ENCODE measurements around the gene RXRA.

The RXRA gene

DNA sequence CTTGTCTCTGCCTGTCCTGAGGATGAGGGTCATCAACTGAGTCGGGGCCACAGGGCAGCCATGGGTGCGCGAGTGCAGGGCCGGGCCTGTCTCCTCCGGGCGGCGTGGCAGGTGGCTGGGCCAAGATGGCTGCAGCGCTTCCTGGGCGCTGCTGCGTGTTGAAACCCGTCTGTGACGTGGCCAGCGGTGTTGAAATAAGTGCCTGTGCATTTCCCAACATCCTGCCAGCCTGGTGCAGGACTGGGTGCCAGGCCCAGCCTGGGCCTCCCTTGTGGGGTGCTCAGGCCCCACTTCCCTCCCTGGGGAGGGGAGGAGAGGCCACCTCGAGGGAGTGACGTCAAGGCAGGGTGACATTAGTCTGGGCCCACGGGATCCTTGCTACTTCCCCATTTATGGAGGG is 45.5 kb downstream of the RXRA start:
- DNase-seq, result peak; percentile 98

DNA sequence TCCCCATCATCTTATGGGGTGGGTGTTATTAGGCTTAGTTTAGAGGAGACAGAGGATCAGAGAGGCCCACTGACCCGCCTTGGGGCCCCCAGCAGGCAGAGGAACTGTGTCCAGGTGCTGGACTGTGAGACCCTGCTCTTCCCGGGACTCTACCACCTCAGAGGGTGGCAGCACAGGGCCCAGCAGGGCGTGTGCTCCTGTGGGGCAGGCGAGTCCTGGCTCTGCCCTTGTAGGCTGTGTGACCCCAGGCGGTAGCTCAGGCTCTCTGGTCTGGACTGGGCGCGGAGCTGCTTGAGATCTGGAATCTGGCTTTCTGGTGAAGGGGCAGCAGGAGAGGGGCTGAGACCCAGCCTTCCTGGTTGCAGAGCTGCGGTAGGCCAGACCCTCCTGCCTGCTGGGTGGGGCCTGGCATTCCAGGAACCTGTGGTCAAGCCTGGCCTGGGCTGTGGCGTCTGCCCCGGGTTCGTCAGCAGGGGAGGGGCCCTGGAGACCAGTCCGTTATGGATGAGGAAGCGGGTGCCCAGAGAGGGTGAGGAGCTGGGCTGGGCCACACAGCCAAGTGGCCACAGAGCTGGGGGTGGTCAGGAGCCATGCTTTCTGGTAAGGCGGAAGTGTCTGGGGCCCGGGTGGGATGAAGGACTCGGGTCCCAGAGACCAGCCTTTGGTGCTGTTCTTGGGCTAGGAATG is 46.5 kb downstream of the RXRA start:
- peak; percentile 92 for DNase-seq

DNA sequence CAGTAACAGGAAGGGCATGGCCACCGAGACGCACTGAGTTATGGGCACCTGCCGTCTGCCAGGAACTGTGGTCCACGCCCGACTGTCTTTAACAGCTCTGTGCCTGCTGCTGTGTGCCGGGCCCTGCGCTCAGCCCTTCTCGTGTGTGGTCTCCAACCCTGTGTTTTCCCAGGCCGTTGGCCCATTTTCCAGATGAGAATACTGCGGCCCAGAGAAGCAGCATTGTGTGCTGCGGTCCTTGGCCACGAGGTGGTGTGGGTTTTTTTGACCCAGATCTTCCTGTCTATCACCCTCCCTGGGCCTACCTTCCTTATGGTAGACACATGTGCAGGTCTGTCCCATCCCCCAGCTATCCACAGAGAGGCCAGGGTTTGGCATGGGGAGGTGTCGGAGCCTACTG is 47.0 kb downstream of the RXRA start:
- DNase-seq, result no peak

DNA sequence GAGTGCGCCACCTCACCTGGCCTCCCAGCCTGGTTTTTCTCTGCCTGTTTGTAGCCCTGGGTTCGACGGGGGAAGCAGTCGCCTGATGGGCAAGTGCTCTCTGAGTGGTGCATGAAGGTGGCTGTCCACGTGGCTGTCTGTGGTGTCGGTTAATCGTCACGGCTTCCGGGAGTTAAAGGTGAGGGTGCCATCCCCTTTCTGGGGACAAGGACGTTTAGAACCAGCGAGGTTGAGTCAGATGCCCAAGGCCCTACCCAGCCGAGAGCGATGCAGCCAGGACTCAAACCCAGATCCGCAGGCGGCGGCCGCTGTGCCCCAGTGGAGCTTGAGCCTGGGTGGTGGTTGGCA is 47.7 kb downstream of the RXRA start:
- no peak for DNase-seq

DNA sequence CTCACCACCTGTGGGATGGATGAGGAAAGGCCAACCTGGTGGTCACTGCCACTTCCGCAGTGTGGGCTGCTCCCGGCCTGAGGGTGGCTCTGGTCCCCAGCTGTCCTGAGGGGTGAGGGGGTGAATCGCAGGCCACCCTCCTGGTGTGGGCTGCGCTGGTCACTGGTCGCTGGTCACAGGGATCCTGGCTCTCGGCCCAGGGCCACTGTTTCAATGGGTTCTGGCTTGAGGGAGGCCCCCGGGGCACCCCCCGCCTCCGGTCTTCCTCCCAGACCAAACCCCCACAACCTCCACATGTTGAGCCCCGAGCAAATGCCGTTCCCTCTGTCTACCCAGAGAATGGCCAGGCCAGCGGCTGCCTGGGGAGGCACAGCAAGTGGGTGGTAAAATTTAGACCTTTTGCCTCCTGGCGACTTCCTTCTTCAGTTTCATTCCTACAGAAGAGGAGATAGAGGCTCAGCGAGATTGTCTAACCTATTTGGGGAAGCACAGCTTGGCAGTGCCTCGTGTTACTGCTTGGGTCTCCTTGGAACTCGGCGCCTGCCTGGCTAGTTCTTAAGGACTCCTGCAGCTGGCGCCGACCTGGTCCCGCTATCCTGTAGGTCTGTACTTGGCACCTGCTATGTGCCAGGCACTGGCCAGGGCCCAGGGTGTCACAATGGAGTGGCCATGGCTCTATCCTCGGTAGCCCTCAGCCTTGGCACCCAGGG is 48.2 kb downstream of the RXRA start:
- DNase-seq, result peak; percentile 91

DNA sequence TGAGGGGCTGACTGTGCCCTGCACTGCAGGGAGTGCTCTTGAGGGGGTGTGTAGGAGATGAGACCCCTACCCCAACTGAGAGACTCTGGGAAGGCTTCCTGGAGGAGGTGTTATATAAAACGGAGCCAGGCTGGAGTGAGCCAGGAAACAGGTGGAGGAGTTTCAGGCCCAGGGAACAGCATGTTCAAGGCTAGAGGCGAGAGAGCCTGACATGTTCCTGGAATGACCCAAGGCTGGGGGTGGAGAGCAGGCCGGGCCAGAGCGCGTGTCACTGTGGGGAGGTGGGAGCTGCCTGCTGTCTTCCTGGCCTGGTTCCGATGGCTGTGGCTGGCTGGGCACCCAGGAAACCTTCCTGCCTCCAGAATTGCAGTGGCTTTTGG is 48.7 kb downstream of the RXRA start:
- no peak for DNase-seq

DNA sequence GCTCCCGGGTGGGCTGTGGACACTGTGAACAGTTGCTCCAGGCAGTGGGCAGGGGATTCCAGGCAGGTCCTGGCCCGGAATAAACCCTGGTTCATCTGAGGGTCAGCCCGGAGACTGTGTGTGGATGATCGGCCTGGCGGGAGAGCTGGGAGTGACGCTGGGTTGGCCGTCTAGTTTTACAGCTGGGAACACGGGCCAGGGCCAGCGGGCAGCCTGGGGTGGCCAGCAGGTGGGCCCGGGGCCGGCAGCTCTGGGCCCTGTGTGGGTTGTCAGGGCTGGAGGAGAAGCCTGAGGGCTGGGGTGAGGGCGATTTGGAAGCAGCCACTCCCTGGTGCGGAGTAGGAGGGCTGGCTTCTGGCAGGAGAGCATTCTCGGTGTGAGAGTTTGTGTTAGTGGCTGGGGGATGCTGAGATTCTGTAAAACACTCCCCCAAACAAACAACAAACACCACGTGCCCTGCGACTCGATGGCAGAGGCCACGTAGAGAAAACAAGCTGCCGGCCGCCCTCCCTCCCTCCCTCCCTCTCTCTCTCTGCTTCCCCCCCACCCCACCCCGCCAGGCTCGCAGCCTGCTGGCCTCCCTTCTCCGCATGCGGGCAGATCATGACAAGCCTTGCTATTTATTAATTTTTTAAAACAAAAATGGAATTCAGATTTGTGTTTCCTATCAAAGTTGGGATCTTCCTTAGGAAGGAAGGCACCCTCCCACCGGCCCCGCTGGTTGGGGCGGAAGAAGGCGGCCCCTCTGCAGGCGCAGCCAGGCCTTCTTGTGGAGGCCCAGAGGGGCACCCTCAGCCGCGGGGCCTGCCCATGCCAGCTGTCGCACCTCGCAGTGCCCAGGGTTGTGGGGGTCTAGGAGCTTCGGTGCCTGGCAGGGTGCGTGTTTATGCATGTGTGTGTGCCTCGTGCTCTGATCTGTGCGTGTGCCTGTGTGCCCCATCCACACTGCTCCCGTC is 49.5 kb downstream of the RXRA start:
- no peak for DNase-seq

DNA sequence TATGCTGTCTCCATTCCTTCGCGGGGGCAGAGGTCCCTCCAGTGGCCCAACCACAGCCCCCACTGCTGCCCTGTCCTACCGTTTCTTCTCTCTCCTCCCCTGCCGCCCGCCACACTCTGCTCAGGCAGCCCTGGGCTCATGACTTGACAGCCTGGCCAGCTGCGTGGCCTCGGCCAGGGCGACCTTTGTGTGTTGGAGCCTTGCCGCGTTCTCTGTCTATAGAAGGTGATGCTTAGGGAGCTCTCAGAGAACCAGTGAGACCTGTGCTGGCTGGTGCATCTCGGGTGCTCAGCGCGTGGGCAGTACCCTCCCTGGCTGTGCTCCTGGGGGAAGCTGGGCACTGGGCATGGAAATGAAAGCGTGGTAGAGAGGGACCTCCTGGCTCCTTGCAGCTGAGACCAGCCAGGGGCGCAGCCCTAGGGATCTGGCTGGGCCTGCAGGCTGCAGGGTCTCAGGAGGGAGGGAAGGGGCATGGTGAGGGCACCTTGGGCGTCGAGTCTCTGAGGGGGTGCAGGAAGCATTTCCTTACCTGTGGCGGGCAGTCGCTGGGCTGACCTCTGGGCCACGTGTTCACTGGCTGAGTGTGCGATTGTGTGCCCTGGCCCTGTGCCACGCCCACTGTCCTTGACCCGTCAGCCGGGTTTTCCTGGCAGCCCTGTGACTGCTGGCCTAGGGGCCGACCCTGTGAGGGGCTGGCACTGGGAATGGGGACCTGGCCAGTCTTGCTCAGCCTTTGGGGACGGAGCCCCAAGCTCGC is 50.3 kb downstream of the RXRA start:
- no peak for DNase-seq

DNA sequence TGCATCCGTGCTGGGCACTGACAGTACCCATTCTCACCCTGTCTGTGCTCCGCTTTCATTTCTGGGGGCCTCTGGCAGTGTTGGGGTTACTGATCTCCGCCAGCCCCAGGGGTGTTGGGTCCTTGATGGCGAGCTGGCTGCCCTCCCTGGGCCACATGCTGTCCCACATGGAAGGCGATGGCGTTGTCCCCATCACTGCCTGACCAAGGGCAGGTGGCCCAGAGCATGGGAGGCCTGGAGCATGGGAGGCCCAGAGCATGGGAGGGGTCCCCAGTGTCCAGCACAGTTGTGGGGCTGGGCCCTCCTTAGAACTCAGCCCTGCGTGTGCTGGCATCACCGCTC is 50.9 kb downstream of the RXRA start:
- DNase-seq, result no peak

DNA sequence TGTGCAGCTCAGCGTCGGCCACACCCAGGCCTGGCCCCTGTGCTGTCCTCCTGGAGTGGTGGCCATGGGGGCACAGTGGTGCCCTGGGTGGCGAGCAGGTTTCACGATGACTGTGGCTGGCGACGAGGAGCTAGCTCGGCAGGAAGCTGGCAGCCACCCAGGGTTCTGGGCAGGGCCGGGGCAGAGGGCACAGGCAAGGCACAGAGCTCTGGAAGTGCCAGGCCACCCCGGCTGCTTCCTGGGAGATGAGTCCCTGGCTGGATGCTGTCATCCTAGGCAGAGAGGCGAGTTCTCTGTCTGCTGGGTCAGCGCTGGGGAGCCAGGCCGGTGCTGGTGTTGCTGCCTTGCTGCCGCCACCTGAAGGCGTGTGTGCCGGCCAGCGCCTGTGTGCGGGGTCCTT is 51.7 kb downstream of the RXRA start:
- DNase-seq, result peak; percentile 59

DNA sequence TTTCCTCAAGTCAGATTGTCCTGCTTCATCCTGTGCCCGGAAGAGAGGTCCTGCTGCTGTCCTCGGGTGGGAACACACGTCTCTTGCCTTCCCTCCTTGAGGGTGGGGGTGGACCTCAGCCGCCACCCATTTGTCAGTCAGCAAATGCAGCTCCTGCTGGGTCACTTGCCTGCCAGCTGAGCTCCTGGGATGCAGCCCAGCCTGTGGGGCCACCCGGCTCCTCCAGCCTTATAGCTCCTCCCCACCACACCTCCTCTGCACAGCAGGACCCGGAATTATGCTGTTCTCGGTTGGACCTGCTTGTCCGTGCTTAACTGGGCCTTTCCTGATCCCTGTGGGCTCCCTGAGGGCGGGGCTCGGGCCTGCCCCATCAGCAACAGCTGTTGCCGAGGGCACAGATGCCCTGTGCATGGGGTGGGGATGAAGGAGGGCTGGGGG is 52.7 kb downstream of the RXRA start:
- DNase-seq, result no peak

DNA sequence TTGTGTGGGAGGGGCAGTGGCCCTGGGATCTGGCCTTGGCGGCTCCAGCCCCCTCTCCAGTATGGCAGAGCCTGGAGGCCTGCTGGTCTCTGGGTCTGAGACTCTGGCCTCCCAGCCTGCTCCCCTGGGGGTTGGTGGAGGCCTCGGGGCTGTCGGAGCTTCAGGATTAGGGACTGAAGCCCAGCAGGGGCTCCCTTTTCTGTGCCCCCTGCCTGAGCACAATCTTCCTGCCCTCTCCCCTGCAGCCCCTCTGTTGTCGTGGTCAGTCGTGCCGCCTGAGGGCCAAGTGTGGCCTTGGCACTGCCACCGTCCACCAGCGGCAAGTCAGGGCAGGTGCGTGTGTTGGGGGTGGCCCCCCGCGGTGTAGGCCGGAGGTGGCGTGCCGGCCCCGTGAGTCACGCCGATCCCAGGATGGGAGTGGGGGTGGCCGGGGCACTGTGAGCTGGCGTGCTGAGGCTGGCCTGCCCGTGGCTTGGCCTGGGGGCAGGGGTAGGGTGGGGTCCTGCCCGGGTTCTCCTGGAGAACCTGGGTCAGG is 53.6 kb downstream of the RXRA start:
- DNase-seq, result no peak

DNA sequence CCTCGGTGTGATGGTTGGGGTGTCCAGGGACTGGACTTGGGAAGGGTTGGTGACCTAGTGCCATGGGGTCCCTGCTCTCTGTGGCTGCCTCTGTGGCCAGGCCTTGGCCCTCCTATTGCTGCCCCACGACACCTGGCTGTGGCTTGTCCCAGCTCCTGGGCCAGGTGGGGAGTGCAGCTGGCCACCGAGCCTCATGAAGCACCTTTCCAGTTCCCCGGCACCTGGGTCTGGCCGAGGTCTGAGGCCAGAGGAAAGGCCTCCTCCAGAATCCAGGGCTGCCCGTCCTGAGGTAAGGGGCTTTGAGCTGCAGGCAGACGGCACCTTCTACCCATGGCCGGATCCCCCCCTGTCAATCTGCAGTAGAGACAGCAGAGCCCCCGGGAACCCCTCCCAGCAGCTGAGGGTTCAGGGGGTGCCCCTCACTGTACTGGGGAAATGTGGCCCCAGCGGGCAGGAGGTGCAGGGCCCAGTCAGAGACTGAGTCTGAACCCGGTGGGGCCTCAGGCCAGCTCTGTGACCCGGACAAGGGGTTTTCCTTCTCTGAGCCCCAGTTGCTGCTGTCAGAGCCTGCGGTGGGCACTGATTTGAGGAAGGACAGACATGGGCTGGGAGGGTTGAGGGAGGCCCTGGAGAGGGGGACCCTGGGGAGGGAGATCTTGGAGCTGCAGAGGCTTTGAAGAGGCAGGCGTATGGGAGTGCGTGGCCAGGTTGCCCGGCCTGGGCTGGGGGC is 54.5 kb downstream of the RXRA start:
- DNase-seq, result no peak

DNA sequence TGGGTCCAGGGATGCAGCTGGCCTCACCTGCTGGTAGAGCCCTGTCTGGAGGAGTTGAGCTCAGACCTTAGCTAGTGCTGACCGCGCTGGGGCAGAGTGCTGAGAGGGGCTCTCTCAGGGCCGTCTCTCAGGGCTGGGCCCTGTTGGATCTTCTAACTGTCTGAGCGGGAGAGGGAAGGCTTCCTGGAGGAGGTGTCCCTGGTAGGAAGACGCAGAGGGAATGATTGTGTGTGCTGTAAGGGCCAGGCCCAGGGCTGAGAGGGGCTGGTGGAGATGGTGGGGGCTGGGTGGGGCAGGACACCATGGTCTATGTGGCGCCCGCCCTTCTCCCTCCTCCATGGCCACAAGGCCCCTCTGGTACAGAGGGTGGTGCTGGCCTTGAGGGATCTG is 55.0 kb downstream of the RXRA start:
- DNase-seq, result no peak

DNA sequence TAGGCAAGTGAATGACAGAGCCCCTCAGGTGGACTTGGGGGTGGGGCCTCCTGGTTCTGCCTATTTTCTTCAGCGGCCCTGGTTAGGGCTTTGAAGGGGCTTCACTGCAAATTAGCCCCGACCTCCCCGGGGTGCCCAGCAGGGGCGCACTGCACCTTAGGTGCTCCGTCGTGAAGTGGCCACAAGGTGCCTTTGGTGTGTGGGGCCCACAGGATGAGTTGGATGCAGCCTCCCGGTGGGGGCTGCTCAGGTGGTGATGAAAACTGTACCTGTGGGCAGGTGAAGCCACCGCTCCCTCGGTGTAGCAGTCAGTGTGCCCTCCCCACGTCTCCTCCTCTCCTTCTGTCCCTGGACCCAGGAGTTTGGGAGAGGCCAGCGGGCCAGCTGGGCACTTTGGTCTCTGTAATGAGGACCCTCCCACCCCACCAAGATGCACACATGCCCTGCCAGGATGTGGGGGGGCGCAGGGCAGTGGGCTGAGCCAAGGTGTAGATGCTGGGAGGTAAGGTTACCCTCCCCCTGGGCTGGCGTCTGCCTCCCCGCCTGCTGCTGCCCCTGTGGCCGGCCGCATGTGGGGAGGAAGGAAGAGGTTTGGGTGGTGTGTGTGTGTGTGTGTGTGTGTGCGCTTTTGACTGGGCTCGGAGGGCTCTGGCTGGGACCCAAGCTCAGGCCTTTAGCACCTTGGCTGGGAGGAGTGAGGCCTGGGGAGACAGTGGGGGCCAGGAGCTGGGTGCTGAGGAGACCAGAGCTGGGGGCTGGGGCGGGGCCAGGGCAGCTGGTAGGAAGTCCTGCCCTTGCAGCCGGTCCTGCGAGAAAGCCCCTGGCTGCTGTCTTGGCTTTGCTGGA is 55.6 kb downstream of the RXRA start:
- peak; percentile 35 for DNase-seq

DNA sequence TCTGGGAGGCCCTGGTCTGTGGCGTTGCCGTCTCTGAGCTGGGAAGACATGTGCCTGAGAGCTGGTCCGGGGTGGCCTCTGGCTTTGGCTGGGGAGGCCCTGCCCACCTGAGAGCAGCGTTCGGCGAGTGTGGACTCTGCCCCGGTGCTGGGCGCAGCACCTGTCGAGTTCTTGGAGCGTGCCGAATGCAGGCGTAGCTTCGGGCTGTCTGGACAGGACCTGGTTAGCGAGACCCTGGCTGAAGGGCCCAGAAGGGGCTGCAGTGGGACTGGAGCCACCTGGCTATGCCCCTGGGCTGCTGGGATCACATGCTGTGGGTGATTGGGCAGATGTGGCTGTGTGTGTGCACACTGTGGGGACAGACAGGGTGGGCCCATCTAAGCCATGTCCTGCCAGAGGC is 56.5 kb downstream of the RXRA start:
- no peak for DNase-seq

DNA sequence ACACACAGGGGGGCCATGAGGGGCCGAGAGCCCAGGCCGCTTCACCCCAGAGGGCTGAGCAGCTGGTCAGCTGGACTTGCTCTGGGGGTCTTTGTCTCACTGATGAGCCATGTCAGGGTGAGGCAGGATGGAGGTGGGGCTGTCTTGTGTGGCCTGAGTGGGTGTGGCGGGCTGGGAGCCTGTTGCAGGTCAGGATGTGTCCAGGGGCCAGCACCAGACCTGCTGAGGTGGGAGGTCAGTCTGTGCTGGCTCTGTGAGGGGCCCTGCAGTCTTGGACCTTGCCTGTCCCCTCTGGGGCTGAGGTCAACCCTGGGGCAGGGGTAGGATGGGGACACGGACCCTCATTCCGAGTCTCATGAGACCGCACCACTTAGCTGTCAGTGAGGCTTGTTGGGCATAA is 56.9 kb downstream of the RXRA start:
- no peak for DNase-seq

DNA sequence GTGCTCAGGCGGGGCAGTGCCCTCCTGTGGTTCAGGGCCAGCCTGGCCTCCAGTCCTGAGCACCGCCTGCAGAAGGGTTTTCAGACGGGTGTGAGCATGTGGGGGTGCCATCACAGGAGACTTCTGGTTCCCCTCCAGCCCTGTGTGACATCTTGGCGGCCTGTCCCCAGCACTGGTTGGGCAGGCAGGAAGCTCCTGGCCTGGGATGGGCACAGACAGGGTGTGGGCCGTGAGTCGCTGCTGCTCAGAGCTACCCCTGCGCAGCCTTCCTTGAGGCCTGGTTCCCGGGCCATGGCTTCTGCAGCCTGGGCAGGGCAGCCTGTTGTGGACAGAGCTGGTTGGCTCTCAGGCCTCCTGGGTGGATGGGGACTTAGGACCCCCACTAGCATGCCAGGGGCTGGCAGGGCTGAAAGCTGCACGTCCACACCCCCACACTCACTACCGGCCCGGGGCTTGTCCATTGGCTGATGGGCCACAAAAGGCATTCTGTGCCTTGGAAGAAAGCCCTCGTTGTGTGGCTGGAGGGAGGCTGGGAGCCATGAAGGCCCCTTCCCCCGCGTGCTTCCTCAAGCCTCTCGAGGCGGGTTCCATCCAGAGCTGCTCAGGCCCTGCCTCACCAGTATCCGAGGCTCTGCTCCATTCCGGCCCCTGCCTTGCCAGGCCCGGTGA is 58.7 kb downstream of the RXRA start:
- no peak for DNase-seq

DNA sequence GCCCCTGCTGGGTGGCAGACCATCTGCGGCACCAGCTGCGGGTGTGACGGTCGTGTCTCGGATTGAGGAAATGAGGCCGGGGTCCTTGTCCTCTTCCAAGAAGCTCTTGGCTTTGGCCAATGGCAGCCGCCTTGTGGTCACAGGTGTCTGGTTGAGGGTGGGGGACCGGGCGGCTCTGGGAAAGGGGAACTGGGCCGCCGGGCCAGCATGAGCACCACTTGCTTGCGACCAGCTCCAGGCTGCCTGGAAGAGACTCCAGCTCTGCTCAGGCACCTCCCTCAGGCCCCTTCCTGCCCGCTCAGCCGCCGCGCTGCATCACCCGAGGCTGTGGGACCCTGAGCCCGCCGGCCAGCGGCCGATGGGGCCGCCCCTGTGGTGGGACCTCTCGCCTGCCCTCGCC is 59.7 kb downstream of the RXRA start:
- DNase-seq, result peak; percentile 31

DNA sequence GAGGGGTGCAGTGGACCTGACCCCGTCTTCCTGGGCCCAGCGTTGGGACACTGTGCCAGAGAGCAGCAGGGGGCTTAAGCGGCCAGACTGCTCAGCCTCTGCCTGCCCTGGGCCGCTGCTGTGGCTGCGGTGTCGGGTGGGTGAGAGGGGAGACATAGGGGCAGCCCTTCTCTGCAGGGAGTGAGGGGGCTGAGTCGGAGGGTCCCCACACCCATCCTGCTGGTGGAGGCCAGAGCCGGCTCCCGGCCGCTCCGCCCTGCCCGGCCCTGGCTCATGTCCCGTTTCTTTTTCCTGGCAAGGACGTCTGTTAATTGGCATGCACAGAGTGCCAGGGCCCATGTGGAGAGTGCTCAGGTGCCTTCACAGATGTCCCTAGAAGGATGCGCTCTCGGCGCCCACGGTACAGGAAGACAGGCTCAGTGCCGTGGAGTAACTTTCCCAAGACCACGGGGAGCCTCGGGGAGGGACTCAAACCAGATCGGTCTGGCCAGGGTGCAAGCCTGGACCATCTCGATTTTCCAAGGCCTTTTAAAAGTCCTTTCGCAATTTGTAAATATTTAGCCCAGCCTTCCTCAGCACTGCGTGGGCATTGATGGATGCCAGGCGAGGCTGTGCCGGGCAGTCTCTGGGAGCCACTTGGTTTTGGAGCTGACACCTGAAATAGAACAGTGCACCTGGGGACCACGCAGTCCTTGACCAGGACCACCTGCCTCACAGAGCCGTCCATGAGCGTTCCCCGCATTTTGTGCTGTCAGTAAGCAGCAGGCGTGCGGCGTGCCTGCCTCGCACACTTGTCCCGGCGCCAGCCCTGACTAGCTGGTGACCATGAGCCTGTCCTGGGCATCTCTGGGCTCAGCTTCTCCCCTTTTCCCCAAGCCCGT is 60.9 kb downstream of the RXRA start:
- DNase-seq, result no peak

All from suppressor macrophage treated with lipopolysaccharide for 4 hours (primary cell).